HG03558 (cell line): ENCODE data around the gene ARHGEF4.

ENCODE experiments used
- ATAC-seq: cut with Tn5 transposase; IDR thresholded peaks from one replicate; pipeline ENCODE4 v1.9.1; 2021; ENCODE audit warnings: moderate number of reproducible peaks; ENCODE audit not compliant: unreplicated experiment; ENCODE audit errors: extremely low read depth

ARHGEF4 gene

DNA sequence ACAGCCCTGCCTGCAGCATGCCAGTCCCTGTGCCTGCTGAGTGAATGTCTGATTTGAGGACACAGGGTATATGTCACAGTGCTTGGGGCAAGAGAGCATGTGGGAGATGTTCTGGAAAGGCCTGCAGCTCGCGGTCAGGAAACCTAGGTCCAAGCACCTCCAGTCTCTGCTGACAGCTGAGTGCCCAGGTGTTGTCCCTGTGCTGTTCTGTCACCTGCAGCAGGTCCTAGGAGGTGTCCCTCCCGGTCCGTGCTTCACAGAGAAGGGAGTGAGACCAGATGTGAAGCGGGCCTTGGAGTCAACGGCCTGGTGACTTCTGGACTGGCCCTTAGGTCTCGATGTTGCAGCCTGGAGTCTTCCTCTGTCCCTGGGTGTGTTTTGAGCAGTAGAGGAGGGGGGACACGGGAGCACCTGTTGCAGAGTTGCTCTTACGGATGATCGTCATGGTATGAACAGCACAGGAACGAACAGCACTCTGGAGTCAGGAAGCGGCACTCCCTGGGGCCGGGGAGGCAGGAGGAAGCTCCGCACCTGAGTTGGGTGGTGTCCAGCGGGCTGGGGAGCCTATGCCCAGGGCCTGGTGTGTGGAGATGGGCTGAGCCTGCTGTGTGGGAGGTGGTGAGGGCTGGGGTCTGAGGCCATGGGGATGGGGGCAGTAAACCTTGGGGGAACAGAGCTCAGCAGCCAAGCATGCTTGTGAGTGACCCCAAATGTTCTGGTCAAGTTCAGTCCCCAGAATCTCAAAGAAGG is 21.6 kb upstream of the ARHGEF4 start:
- ATAC-seq, result no peak

DNA sequence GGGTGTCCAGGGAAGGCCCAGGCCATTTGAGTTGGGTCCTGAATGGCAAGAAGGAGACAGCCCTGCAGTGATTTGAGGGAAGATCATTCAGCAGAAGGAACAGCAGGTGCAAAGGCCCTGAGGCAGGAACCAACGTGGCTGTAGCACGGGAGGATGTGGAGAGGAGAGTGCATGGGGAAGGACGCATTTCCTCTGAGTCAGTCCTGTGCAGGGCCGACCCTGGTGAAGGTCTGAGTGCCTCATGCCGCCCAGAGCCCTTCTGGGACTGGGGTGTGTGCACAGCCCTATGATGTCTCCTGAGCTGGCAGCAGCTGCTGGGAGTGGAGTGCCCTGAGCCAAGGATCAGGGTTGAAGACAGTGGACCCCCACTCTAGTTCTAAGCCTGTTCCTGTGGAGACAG is 17.9 kb upstream of the ARHGEF4 start:
- no peak for ATAC-seq

DNA sequence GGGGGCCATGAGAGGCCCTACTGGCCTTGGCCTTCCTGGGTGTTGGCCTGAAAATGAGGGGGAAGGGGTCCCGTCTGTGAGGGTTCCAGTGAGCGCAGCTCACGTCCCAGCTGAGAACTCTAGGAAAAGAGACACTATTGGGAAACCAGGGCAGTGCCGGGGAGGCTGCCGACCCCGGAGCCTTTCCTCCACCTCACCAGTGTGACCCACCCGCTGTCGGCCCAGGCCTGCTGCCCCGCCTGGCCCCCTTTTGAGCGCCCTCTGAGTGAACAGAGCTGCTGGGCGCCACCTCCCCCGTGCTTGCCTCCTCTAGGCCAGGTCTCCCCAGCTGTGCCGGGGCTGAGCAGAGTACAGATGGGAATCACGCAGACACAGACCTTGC is 17.5 kb upstream of the ARHGEF4 start:
- no peak for ATAC-seq

DNA sequence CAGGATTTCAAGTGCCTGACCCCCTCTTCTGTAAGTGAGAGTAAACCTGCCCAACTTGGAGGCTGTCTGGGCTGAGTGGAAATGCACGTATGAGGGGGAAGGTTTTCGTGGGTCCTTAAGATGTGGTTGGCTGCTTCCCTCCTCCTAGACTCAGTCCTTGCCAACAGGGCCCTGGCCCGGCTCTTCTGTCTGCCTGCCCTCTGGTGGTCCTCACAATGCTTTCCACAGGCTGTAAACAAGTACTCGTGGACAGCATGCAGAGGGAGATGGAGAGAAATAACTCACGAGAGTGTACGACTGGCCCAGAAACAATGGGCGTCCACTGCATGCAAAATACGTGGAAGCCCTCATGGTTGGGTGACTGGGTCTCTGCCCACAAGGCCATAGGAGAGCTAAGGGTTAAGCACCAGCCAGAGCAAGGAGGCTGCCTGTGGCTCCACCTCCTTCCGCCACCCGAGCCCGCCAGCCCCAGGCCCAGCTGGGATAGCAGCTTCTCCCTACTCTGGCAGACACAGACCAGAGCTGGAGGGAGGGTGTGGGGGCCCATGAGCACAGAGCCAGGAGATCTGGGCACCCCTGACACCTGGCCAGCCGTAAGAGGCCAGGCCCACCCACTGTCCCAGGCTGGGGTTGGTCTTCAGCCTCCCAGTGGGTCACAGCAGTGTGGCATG is 17.0 kb upstream of the ARHGEF4 start:
- no peak for ATAC-seq

DNA sequence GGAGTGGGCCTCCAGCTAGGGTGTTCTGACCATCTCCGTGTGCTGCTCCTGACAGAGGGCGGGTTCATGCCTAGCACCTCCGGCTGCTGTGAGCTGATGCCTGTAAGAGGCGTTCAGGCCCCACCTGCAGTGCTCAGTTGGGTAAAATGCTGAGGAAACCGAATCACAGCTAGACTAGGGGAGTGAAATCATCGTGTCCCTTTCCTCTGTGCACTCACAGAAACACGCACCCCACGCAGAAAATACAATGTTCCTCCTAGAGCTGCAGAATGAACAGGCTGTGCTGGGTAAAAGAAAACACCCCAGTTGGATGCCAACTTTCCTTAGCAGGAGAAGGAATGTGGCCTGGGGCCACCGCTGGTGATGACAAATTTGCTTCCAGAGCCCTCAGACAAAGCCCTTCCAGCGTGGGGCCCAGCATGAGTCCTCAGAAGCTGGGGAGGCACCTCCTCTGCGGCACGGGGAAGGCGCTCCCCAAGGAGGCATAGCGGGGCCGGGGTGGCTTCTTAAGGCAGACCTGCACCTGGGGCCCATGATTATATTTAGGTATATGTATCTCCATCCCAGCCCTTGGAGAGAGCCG is 16.3 kb upstream of the ARHGEF4 start:
- no peak for ATAC-seq

DNA sequence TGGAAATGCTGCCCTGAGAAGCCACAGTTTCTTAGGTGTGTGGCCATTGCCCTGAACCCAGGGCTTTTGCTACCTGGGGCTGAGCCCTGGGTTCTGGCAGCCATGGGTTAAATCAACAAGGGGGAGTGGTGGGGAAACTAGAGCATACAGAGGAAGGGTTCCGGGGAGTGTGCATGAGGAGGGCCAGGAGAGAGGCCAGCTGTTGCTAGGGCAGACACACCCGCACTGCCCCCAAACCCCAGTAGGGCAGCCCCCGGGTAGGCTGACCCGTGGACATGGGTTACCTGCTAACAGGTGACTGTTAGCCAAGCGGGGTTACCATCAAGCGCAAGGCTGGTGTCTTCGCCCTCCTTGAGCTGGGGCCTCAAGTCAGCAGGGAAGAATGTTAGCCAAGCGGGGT is 14.8 kb upstream of the ARHGEF4 start:
- no peak for ATAC-seq

DNA sequence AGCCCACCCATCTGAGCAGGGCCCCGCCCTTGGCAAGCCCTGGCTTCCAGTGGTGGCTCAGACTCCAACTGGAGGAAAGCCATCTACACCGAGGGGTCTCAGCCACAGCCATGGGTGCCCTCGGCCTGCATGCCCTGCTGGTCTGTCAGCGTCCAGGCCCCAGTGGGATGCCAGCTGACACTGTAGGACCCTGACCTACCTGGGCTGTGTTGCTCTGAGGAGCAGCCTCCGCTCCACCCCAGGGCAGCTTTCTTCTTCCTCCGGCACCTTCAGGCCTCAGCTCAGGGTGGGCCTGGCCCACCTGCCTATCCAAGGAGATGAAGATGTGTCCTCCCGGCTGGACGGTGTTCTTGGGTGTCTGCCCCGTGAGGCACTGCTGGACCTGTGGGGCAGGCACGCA is 13.9 kb upstream of the ARHGEF4 start:
- no peak for ATAC-seq

DNA sequence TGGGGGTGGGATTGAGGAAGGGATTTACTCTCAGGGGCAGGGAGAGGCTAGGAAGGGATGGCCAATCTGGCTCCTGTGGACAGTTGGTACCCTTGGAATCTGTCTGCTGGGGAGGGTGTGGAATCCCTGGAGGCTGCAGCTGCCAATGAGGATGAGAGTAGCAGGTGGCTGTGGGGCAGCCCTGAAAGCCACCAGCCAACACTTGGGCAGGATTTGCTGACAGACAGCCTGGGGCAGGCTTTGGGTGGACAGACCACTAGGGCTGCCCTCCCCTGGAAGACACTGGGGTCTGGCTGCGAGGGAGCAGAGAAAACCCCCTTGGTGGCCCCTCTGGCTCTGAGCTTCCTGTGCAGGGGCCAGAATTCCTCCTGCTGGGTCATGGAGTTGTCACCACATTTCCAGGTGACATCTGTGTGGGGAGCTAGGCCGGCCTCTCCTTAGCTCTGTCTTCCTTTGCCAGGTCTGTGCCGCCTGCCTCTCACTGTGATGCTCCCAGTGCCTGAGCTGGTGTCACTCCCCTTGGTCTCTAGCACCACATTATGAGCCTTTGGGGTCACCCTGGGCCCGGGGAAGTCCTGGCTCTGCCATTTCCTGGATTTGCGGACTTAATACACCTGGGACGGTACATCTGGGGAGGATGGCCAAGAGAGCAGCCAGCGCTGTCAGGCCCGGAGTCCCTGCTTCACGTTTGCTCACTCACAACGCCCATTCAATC is 13.4 kb upstream of the ARHGEF4 start:
- no peak for ATAC-seq

DNA sequence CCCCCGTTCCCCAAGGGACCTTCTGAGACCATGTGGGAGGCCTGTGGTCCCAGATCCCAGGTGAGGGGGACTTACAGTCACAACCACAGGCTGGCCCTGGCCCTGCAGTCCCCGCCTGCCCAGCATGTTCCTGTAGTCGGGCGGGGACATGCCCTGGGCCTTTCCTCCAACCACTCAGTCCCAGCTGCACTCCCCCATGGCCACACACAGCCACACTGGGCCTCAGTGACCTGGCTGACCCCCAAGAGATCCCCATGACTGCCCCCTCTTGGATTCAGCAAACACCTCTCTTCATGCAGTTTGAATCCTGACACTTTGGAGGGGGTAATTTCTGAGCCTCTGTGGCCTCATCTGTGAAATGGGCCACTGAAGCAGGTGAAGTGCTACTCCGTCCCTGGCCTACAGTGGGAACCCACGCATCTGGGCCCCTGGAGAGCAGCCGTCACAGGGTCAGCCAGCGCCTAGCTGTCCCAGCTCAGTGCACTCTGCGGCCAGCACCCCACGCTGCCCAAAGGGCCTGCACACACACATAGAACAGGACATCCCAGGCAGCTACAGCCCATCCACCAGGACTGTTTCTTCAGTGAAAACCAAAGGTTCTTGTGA is 12.7 kb upstream of the ARHGEF4 start:
- peak; percentile 11 for ATAC-seq

DNA sequence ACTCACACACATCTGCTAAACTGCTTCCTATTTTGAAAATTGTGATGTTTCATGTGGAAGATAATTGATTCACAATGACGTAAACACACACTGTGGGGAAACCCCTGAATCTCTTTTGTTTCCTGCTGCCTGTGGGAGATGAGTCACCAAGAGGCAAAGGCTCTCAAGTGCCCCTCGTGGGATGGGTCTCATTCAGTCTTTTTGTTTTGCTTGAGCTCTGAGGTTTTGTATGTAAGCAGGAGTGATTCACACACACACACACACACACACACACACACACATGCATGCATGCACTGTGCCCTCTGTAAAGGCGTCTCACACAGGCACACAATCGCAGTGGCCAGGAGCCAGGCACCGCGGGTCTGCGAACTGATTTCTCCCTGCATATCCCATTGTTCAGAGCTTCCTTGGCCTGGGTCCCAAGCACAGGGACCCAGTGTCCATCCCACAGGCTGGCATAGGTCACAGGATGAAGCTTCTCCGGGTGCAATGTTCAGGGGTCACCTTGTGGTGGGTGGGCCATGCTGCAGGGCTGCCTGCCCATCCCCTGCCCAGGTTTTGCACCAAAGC is 12.1 kb upstream of the ARHGEF4 start:
- peak; percentile 82 for ATAC-seq

DNA sequence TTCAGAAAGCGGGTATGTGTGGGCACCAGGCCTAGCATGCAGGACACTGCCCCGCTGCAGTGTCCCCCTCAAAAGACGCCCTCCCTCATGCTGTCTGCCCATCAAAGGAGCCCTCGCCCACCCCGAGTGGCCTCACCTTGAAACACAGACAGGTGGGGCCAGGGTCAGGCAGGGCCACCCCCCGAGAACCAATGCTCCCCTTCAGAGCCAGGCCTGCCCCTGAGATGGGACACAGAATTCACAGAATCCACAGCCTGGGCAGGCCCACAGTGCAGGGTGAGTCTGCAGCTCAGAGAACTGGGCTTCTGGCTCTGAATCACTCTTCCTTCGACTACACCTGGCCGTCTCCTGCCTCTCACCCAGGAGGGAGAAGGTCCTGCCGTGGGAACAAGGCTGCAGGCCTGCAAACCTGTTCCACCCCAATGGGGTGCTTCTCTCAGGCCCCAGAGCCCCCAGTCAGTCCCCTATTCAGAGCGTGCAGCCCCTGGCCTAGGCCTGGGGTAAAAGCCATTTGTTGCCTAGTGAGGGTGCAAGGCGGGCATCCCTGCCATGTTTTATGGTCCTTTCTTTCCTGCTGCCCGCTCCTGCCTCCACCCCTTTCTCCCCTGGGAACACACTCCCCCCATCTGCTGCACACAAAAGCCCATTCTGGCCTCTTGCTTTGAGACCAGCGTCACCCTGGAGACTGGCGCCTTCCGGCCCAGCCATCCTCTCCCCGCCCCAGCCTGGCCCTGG is 11.3 kb upstream of the ARHGEF4 start:
- no peak for ATAC-seq

DNA sequence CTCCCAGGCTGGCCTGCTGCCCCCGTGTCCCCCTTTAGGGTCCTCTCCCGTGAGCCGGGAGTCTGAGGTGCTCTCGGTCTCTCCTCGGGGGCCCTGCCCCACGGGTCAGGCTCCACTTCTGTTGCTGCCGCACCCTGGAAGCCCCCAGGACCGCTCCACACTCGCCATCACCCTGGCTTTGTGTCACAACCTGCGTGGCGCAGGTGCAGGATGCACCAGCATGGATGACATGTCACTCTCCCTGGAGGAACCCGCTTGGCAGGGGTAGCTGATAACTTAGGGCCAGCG is 10.8 kb upstream of the ARHGEF4 start:
- no peak for ATAC-seq

DNA sequence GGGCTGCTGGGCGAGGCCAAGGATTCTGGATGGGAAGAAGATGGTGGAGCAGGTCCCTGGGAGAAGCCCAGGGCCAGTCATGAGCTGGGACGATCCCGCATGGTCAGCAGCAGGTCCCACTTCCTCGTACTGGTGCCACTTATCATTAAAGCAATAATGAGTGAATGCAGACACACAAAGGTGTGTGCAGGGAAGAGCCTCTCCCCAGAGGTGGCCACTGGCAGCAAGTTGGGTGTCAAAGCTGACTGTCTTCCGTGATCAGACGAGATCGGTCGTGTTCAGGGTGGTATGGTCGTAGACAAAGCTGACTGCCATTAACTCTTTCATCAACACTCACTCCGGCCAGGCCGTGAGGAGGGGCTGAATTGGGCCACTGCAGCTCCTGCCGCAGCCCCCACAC is 10.3 kb upstream of the ARHGEF4 start:
- ATAC-seq, result no peak

DNA sequence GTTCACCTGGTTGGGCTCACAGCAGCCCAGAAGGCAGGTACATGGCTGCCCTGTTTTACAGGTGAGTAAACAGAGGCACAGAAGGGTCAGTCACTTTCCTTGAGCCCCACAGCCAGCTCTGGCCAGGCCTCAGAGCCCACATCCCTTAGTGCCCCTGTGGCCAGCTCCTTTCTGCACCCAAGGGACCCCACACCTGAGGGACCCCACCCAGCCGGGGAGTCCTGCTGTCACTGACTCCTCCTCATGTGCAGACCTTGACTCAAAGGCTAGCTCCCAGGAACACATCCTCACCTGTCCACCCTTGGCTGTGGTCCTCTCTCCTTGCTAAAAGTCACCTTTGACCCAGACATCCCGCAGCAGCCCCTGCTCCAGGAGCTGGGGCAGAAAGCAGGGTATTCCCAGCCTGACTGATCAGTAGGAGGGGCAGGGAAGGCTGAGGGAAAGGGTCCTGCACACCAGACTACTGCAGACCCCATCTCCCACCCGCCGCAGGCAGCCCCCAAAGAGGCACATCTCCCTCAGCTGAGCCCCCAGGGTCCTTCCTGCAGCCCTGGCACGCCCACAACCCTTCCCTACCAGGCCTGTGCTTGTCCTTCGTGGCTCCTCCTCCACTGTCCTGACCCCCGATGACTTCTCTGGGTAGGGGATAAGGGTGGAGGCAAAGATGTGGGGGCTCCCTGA is 9.8 kb upstream of the ARHGEF4 start:
- ATAC-seq, result no peak

DNA sequence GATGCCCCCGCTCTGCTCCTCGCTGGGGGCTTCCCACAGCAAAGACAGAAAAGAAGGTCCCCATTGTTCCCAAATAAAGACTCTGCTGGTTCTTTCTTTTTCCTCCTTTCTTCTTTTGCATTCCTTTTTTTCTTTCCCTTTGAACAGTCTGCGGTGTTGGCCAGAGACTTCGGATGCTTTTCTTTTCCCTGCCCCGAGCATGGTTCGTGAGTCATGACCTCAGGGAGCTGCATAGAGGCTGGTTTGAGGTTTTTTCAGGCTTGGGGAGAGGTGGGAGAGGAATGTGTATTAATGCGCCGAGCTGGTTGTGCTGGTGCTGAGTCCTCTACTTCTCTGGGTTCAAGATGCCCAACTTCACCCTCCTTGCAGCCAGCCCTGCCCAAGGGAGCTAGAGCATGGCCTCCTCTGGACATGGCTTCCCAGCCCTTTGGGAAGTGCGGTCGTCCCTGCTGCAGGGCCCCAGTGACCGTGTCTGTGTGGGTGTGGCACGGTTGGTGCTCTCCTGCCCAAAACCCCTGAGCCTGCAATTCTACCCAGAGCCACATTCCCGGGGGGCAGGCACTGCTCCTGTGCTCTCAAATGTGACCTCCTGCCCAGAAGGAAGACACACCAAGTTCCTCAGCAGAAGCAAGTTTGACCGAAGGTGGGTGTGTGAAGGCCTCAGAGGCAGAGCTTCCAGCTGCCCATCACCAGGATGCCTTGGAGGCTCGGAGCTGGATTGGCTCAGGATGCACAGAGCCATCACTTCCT is 9.0 kb upstream of the ARHGEF4 start:
- no peak for ATAC-seq

DNA sequence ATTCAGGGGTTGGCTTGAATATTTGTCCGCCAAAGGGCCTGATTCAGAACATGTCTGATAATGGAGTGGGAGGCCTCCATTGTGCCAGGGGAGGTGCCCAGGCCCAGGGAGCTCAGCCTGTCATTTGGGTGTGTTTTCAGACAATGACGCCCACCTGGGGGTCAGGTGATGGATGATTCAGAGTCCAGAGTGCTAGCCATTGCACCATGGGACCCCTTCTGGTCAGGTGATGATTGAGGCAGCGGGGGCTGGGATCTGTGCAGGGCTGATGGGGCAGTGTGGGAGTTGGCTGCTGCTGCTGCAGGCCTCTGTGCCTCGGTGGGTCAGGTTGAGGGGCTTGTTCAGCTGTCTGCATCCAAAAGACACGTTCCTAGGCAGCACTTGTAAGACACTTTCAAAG is 8.3 kb upstream of the ARHGEF4 start:
- no peak for ATAC-seq

DNA sequence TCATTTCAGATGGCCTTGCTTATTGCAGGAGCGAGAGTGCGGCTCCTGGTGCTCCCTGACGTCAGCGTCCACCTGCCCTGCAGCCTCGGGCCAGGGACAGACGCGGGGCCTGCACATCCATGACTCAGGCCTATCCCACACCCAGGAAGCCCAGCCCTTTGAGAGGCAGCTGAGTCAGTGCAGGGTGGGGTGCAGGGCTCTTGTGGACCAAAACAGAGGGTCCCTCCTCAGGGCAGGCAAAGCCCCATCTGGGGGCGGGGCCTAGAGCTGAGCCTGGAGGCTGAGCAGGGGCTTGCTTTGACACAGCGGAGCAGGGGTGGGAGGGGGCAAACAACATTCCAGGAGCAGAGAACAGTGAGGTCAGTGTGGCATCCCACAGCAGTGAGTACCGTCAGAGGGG is 7.7 kb upstream of the ARHGEF4 start:
- ATAC-seq, result no peak

DNA sequence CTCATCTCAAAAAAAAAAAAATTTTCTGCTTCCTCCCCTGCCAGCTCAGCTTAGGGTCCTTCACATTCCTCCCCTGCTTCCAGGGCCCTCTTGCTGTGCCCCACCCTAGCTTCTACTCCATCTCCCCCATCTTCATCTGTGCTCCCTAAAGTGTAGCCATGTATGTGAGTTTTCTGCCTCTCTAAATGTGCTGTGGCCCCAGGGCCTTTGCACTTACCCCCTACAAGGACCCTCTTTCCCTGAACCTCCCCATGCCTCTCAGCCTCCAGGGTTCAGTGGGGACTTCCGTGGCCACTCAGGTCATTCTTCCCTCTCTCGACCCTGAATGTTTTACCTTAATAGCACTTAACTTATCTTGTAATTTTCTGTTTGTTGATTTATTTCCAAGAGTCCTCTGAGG is 6.2 kb upstream of the ARHGEF4 start:
- no peak for ATAC-seq

DNA sequence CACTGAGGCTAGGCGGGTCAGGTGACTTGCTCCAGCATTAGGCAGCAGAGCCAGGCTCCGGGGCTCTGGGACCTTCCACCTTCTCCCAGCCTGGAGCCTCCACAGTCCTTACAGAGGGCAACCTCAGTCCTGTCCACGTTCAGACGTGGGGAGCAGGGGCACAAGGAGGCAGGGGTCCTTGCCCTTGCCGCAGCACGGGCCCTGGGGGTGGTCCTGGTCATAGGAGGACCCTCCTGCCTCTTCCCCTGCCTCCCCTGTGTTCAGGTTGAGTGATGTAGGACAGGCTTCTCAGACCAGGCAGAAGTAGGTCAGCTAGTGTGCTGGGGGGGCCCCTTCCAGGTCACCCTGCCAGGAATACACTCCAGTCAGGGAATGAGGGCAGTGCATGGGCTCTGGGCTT is 5.4 kb upstream of the ARHGEF4 start:
- ATAC-seq, result no peak
